Muscle of leg (tissue), 11 donors: ENCODE results near the gene GPR179. TPM values are rescaled to one million over a fixed set of nuclear protein-coding genes. Genes with fewer than 3 reads are reported as not detected.

Source experiments
- DNase-seq: peaks from one replicate; pipeline ENCODE4 v3.0.0; 2013
- H3K27ac ChIP-seq: one replicate; pipeline ENCODE4 v1.5.1; 2013; ENCODE audit warnings: mild to moderate bottlenecking, low read length, control low read depth
- H3K27me3 ChIP-seq: one replicate; pipeline ENCODE4 v1.6.1; 2013; ENCODE audit warnings: low read length; ENCODE audit not compliant: control insufficient read depth, insufficient read depth
- H3K36me3 ChIP-seq: one replicate; pipeline ENCODE4 v1.6.1; 2013; ENCODE audit warnings: low read length; ENCODE audit not compliant: control insufficient read depth, insufficient read depth
- H3K4me1 ChIP-seq: one replicate; pipeline ENCODE4 v1.6.1; 2013; ENCODE audit warnings: low read length; ENCODE audit not compliant: control insufficient read depth, insufficient read depth
- H3K4me3 ChIP-seq: one replicate; pipeline ENCODE4 v1.5.1; 2013; ENCODE audit warnings: low read length, control low read depth
- H3K9me3 ChIP-seq: replicated peaks from 2 replicates; pipeline ENCODE4 v1.6.1; 2013; ENCODE audit warnings: low read depth, low read length; ENCODE audit not compliant: control insufficient read depth
- WGBS: methylation state at CpG from one replicate; pipeline ENCODE4 v1.1.5; 2013; ENCODE audit warnings: missing lambda C conversion rate; ENCODE audit not compliant: insufficient coverage; 5-methylcytosine and 5-hydroxymethylcytosine counted together
- polyA plus RNA-seq, 8 donors: library from polyadenylated mRNA; unstranded; fragments of 120-200 nt; gene quantifications; one replicate each; pipeline versions ENCODE4 v1.2.1 to v1.2.3, GENCODE V29; 2013; ENCODE audit warnings: inconsistent platforms in 1 of 8, low replicate concordance in 1 of 8; ENCODE audit not compliant: insufficient read length in 8 of 8, insufficient read depth in 1 of 8
- total RNA-seq: library from RNA; stranded (reverse); fragments of 120-200 nt; gene quantifications from one replicate; pipeline ENCODE4 v1.2.4, GENCODE V29; 2013

The GPR179 gene
- total and polyA plus RNA-seq, 9 donors: 0.15 to 0.87 (median 0.22) TPM

DNA sequence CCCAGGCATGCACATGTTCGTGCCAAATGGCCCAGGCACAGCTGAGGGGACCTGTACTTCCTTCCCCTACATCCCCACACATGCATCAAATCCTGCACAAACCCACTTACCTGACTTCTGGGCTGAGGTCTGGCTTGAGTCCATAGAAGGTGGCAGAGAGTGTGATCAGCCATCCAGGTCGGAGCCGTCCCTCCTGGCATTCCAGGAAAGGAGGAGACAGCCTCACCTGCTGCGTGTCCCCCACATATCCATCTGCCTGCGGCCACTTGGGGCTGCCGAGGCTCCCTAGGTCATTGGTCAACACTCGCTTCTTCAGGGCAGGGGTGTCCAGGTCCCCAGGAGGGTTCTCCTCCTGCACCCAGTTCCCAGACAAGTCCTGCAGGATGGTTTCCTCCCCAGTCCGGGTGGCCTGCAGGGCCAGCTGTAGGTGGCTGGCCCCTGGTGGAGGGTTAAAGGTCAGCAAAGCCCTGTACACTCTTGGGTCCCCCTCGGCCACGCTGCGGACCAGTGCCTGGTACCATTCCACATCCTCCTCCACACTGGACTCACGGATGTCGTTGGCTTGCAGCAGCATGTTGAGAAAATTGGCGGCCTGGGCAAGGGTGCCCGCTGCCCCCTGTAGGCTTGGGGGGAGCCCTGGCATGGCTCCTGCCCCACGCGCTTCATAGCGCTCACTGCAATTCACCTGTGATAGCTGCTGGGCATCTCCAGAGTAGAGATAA, 709 bp downstream of the GPR179 start:
- 83% methylated on average over 18 of the region's 18 CpGs for WGBS
- peaks cover 5% of the 10 kb centered on the region for H3K4me1 ChIP-seq

DNA sequence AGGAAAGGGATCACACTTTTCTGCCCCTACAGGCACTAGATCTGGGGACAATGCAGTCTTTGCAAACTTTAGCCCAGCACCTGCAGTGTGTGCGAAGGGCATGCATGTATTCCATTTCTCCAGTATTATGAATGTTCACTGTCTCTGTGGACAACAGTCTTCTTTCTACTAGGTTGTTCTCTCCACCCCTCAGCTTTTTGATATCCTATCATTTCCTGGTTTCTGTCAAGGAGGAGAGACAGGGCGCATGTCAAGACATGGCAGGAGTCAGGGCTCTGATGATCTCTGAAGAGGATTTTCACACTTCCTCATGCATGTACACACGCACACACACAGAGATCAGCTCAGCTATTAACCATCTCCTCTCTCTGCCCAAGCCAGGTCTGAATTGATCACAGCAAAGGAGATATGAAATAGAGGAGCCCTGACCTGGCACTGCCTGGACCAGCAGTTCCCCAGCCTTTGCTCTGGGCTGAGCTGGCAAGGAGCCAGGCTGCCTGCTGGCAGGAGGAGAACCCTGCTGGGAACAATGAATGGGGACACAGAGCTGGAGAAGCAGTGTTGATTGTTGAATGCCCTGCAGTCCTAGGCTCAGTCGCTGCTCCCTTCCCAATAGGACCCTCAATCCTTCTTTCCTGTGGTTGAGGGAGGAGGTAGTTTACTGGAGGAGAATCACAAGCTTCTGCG, 2.6 kb downstream of the GPR179 start:
- Histone ChIP-seq H3K36me3 (no peaks in the 10 kb centered on the region), H3K9me3 (no peaks in the 10 kb centered on the region), H3K27me3 (no peaks in the 10 kb centered on the region), H3K4me3 (no peak overlapping the region), H3K4me1 (peaks cover 5% of the 10 kb centered on the region), H3K27ac (no peak overlapping the region)
- peak; percentile 39 for DNase-seq
- WGBS: 55% methylated on average over 2 of the region's 5 CpGs

More for the DNA sequence above, 709 bp downstream of the GPR179 start:
- no peaks in the 10 kb centered on the region for H3K36me3 ChIP-seq
- no peaks in the 10 kb centered on the region for H3K9me3 ChIP-seq
- no peak for DNase-seq
- no peak overlapping the region for H3K27ac ChIP-seq
- H3K27me3 ChIP-seq: no peaks in the 10 kb centered on the region
- no peak overlapping the region for H3K4me3 ChIP-seq

GRCh38 chr17:38339891-38340290, 3.9 kb downstream of the GPR179 start:
- H3K27me3 ChIP-seq: no peaks in the 10 kb centered on the region
- H3K9me3 ChIP-seq: no peaks in the 10 kb centered on the region

DNA sequence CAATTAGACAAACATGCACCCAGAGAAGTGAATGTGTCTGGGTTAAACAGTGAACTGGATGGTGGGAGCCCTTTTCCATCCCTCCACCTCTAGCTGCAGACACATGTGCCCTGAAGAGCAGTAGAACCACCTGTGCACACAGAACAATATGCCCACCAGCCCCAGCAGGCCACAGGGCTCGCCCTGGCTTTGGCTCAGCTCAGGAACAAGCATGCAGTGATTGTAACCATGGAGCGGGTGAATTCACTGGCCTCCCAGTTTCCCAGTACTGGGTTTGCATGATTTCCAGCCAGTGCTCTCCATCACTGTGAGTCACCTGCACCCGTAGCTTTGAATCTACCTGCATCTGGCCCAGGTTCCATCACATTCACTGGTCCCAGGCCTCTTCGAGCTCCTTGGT, 5.2 kb downstream of the GPR179 start:
- DNase-seq: no peak
- Histone ChIP-seq H3K27ac (no peak overlapping the region), H3K4me1 (peaks cover 5% of the 10 kb centered on the region), H3K9me3 (no peaks in the 10 kb centered on the region), H3K4me3 (no peak overlapping the region), H3K36me3 (no peaks in the 10 kb centered on the region), H3K27me3 (no peaks in the 10 kb centered on the region)
- WGBS: 91% methylated on average over 3 of the region's 4 CpGs

More at GRCh38 chr17:38339891-38340290, 3.9 kb downstream of the GPR179 start:
- no peak for DNase-seq
- H3K4me3 ChIP-seq: no peak overlapping the region
- H3K36me3 ChIP-seq: no peaks in the 10 kb centered on the region
- peaks cover 5% of the 10 kb centered on the region for H3K4me1 ChIP-seq
- no peak overlapping the region for H3K27ac ChIP-seq

GRCh38 chr17:38338053-38338452, 5.7 kb downstream of the GPR179 start:
- Histone ChIP-seq H3K27ac (no peak overlapping the region), H3K27me3 (no peaks in the 10 kb centered on the region), H3K4me3 (no peak overlapping the region), H3K9me3 (no peaks in the 10 kb centered on the region), H3K36me3 (no peaks in the 10 kb centered on the region), H3K4me1 (peaks cover 5% of the 10 kb centered on the region)
- WGBS: 89% methylated on average over 3 of the region's 5 CpGs
- no peak for DNase-seq

DNA sequence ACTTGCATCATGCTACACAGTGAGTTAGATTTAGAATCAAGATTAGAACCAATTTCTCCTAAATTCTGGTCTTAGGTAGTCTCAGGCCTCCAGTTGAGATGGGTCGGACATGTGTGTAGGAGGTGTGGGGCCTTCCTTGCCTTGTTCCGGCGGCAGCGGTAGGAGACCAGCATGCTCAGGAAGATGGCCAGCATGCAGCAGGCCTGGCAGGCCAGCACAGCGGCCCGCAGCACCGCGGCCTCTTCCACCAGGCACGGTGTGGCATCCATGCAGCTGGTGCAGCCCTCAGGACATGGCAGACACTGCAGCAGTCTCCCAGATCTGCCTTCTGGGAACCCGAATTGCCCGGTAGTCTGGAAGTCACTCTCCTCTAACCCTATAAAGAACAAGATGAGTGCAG, 6.9 kb downstream of the GPR179 start:
- 100% methylated on average over 8 of the region's 11 CpGs for WGBS
- H3K4me3 ChIP-seq: no peak overlapping the region
- no peaks in the 10 kb centered on the region for H3K9me3 ChIP-seq
- no peak for DNase-seq
- no peaks in the 10 kb centered on the region for H3K36me3 ChIP-seq
- H3K4me1 ChIP-seq: peaks cover 5% of the 10 kb centered on the region
- no peak overlapping the region for H3K27ac ChIP-seq
- H3K27me3 ChIP-seq: no peaks in the 10 kb centered on the region

DNA sequence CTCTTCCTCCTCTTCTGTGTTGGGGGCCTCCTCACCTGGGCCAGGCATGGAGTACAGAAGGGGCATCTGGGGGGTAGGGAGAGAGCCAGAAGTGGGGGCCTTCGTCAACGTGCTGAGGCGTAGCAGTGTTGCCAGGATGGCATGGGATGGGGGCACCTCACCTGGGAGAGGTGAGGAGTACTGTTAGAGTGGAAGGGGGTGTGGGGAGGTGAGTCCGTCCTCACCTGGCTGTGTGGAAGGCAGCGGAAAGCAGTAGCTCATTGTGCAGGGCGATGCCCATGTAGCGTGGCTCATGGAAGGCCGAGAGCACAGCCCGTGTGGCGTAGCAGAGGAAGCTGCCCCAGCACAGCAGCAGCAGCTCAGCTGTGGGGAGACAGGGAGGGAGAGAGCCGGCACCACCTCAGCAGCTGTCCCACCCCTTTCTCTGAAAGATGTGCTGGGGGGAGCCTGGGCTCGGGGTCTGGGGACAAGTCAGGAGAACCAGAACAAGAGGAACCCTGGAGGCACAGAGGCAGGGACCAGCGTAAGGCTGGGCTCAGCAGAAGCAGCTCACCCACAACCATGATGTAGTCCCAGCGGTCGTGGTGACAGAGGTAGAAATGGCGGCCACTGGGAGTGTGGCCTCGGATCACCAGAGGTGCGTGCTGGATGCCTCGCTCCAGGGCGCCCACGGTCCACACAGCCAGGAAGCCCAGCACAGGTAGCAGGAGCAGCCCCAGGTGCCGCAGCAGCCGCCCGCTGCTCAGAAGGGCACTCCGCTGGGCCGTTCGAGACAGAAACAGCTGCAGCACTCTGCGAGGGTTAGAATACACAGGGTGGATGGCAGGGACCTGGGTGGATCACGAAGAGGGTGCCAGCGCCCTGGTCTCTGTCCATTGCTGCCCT, 9.0 kb downstream of the GPR179 start:
- Histone ChIP-seq H3K9me3 (no peaks in the 10 kb centered on the region), H3K4me3 (no peak overlapping the region), H3K4me1 (no peaks in the 10 kb centered on the region), H3K27ac (no peak overlapping the region), H3K27me3 (no peaks in the 10 kb centered on the region), H3K36me3 (no peaks in the 10 kb centered on the region)
- 83% methylated on average over 27 of the region's 30 CpGs for WGBS
- no peak for DNase-seq

DNA sequence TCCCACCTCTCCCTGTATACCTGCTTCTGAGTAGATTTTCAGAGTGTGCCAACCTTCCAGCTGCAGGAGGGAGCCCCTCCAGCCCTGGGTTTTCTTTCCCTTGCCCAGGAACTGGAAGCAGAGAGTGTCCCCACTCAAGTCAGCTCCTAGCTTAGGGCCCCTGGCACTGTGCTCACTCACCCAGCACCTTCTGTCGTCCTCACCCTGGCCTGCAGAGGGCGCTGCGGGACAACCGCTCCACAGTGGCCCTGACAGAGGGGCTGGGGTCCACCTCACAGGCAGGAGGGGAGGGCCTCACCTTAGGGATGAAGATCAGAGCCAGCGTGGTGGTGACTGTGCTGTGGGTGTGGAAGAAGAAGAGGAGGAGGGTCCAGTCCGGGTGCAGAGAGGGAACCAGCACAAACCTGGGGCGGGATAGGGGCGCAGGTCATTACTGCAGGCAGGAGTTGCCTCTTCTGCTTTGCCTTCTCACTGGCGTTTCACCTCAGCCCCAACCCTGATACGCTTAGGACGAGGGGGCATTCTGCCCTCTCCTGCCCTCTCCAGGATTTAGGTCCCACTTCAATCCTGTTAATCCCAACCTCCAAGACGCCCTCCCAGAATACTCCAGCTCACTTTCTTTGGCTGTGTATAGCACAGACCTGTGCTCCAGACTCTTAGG, 10.0 kb downstream of the GPR179 start:
- Histone ChIP-seq H3K27me3 (no peaks in the 10 kb centered on the region), H3K4me3 (no peak overlapping the region), H3K27ac (no peak overlapping the region), H3K4me1 (no peaks in the 10 kb centered on the region), H3K9me3 (no peaks in the 10 kb centered on the region), H3K36me3 (no peaks in the 10 kb centered on the region)
- no peak for DNase-seq
- WGBS: 37% methylated on average over 12 of the region's 12 CpGs

DNA sequence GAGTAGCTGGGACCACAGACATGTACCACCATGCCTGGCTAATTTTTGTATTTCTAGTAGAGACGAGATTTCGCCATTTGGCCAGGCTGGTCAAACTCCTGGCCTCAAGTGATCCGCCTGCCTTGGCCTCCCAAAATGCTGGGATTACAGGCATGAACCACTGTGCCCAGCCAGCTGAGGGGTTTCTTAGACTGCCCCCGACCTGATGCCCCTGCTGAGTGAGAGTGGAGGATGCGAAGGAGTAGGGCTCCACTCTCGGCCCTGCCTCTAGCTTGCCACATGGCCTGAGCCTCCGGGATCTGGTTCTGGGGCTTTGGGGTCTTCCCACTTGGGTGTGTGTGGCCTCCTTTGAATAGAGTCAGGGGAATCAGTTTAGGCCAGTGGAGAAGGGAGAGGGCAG, 11.0 kb downstream of the GPR179 start:
- peaks cover 6% of the 10 kb centered on the region for H3K4me1 ChIP-seq
- H3K27ac ChIP-seq: no peak overlapping the region
- no peak overlapping the region for H3K4me3 ChIP-seq
- no peak for DNase-seq
- no peaks in the 10 kb centered on the region for H3K36me3 ChIP-seq
- no peaks in the 10 kb centered on the region for H3K9me3 ChIP-seq
- WGBS: 81% methylated on average over 7 of the region's 7 CpGs
- peaks cover 3% of the 10 kb centered on the region for H3K27me3 ChIP-seq
